Duodenal mucosa (tissue), 2 donors: ENCODE data around the gene FOXL1.

Experiments used
- H3K27ac ChIP-seq: one replicate; pipeline ENCODE4 v1.7.0; 2013; ENCODE audit warnings: low read depth, low read length
- H3K27me3 ChIP-seq, 2 donors: one replicate each; pipeline ENCODE4 v1.7.0; 2013; ENCODE audit warnings: low read length in 2 of 2, control low read depth in 1 of 2; ENCODE audit not compliant: insufficient read depth in 2 of 2, control insufficient read depth in 1 of 2
- H3K36me3 ChIP-seq, 2 donors: one replicate each; pipeline ENCODE4 v1.7.0; 2013; ENCODE audit warnings: low read length in 2 of 2, control low read depth in 1 of 2; ENCODE audit not compliant: insufficient read depth in 2 of 2, control insufficient read depth in 1 of 2
- H3K4me1 ChIP-seq, 2 donors: one replicate each; pipeline ENCODE4 v1.7.0; 2013; ENCODE audit warnings: low read length in 2 of 2, control low read depth in 1 of 2; ENCODE audit not compliant: insufficient read depth in 2 of 2, control insufficient read depth in 1 of 2
- H3K4me3 ChIP-seq, 2 donors: one replicate each; pipeline ENCODE4 v1.7.0; 2013; ENCODE audit warnings: low read length in 2 of 2, low read depth in 1 of 2
- H3K9ac ChIP-seq, 2 donors: one replicate each; pipeline ENCODE4 v1.7.0; 2013; ENCODE audit warnings: low read length in 2 of 2, low read depth in 1 of 2
- H3K9me3 ChIP-seq, 2 donors: one replicate each; pipeline ENCODE4 v1.7.0; 2013; ENCODE audit warnings: low read length in 2 of 2, control low read depth in 1 of 2; ENCODE audit not compliant: control insufficient read depth in 1 of 2

FOXL1 gene

GRCh38 chr16:86567701-86568581 lies 10.4 kb upstream of the FOXL1 start:
- Histone ChIP-seq H3K27me3 (peaks cover 71 to 75% of the 10 kb centered on the region in 2 donors), H3K9ac (no peak overlapping the region), H3K27ac (no peak overlapping the region), H3K4me3 (no peak overlapping the region), H3K9me3 (no peaks in the 10 kb centered on the region), H3K36me3 (no peaks in the 10 kb centered on the region), H3K4me1 (peaks cover 5 to 8% of the 10 kb centered on the region in 2 donors)

DNA sequence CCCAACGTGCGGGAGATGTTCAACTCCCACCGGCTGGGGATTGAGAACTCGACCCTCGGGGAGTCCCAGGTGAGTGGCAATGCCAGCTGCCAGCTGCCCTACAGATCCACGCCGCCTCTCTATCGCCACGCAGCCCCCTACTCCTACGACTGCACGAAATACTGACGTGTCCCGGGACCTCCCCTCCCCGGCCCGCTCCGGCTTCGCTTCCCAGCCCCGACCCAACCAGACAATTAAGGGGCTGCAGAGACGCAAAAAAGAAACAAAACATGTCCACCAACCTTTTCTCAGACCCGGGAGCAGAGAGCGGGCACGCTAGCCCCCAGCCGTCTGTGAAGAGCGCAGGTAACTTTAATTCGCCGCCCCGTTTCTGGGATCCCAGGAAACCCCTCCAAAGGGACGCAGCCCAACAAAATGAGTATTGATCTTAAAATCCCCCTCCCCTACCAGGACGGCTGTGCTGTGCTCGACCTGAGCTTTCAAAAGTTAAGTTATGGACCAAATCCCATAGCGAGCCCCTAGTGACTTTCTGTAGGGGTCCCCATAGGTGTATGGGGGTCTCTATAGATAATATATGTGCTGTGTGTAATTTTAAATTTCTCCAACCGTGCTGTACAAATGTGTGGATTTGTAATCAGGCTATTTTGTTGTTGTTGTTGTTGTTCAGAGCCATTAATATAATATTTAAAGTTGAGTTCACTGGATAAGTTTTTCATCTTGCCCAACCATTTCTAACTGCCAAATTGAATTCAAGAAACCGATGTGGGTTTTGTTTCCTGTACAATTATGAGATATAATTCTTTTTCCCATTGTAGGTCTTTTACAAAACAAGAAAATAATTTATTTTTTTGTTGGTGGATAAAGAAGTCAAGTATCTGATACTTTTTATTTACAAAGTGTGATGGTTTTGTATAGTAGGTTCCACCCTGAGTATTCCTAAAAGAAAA lies 9.4 kb upstream of the FOXL1 start:
- peaks cover 80 to 84% of the 10 kb centered on the region in 2 donors for H3K27me3 ChIP-seq
- H3K4me3 ChIP-seq = no peak overlapping the region
- no peak overlapping the region for H3K9ac ChIP-seq
- no peak overlapping the region for H3K27ac ChIP-seq
- H3K9me3 ChIP-seq = no peaks in the 10 kb centered on the region
- no peaks in the 10 kb centered on the region for H3K36me3 ChIP-seq
- H3K4me1 ChIP-seq = peaks cover 3 to 5% of the 10 kb centered on the region in 2 donors

DNA sequence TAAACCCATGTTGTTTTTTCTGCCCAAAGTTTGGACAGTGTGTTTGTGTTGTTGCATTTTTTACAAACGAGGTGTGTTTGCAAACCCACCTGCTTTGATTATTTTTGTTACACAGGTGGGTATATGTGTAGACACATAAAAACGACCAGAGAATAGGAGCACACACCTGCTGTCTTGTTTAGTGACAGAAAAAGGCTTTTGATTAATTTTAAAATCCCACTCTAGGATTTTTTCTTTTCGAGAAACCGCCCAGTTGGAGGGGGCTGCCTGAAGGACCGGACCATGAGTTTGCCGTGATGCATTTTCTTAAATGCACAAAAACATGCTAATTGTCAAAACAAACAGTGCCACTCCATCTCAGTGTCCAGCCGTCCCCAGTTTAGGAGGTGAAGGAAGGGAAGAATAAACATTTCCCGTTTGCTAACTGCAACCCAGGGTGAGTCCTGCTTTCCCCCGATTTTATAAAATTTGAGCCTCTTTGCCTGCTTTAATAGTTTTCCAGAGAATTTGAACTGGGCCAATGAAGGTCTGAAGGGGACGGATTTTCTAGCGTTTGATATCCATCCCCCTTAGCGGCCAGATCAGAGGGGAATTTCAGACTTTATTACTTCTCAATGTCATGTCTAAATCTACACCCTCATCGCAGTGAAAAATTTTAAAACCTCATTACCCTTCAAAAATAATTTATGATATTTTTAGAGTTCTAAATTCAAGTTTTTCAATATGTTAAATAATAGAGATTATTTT lies 8.5 kb upstream of the FOXL1 start:
- Histone ChIP-seq H3K36me3 (no peaks in the 10 kb centered on the region), H3K27ac (no peak overlapping the region), H3K9ac (no peak overlapping the region), H3K9me3 (no peaks in the 10 kb centered on the region), H3K4me3 (no peak overlapping the region), H3K4me1 (no peaks in the 10 kb centered on the region), H3K27me3 (peaks cover 80 to 84% of the 10 kb centered on the region in 2 donors)

- Histone ChIP-seq H3K9me3 (no peaks in the 10 kb centered on the region), H3K4me3 (no peak overlapping the region), H3K27me3 (peaks cover 77% of the 10 kb centered on the region in 2 donors), H3K4me1 (no peaks in the 10 kb centered on the region), H3K9ac (no peak overlapping the region), H3K36me3 (no peaks in the 10 kb centered on the region), H3K27ac (no peak overlapping the region)
These were observed 7.5 kb upstream of the FOXL1 start for GRCh38 chr16:86570558-86571529.

DNA sequence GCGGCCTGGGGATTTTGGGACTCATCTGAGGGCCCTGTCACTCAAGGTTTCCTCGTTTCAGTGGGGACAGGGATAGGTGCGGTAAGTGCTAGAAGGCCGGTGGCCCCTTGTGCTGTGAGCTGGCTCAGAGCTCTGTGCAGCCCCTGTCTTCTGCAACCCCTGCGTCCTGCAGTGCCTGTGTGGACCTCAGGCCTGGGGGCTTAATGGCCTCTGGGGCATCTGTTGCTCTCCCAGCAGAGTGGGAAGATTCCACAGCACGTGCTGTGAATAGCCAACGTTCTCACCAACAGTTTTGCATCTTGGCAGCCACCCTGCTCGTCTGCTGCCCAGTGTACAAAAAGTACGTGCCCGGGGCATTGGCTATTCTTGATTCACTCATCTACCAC lies 6.8 kb upstream of the FOXL1 start:
- Histone ChIP-seq H3K4me1 (peaks cover 0 to 4% of the 10 kb centered on the region in 2 donors), H3K27ac (no peak overlapping the region), H3K9me3 (no peaks in the 10 kb centered on the region), H3K9ac (no peak overlapping the region), H3K4me3 (no peak overlapping the region), H3K27me3 (peaks cover 76 to 77% of the 10 kb centered on the region in 2 donors), H3K36me3 (no peaks in the 10 kb centered on the region)

GRCh38 chr16:86572041-86572521 lies 6.3 kb upstream of the FOXL1 start:
- Histone ChIP-seq H3K36me3 (no peaks in the 10 kb centered on the region), H3K27me3 (peaks cover 82% of the 10 kb centered on the region in 2 donors), H3K4me1 (peaks cover 0 to 4% of the 10 kb centered on the region in 2 donors), H3K4me3 (no peak overlapping the region), H3K9me3 (no peaks in the 10 kb centered on the region), H3K27ac (no peak overlapping the region), H3K9ac (no peak overlapping the region)

DNA sequence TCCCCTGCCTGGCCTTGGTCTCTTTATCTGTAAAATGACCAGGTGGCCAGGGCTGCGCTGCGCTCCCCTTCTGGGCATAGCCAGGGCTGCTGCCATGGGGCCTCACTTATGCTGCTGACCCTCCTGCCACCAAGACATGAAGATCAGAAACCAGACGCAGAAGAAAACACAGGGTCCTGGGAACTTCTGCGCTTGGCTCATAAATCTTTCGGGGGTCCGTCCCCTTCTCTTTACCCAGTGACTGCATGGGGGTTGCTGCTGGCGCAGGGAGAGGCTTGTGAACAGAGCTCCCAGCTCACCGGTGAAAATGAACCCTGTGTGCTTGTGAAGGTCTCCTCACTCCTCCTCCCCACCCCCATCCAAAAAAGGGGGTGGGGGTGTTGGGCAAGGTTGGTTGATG lies 5.7 kb upstream of the FOXL1 start:
- H3K9me3 ChIP-seq = no peaks in the 10 kb centered on the region
- no peaks in the 10 kb centered on the region for H3K36me3 ChIP-seq
- H3K27me3 ChIP-seq = peaks cover 82% of the 10 kb centered on the region in 2 donors
- no peak overlapping the region for H3K27ac ChIP-seq
- H3K4me3 ChIP-seq = no peak overlapping the region
- H3K9ac ChIP-seq = no peak overlapping the region
- peaks cover 0 to 4% of the 10 kb centered on the region in 2 donors for H3K4me1 ChIP-seq

DNA sequence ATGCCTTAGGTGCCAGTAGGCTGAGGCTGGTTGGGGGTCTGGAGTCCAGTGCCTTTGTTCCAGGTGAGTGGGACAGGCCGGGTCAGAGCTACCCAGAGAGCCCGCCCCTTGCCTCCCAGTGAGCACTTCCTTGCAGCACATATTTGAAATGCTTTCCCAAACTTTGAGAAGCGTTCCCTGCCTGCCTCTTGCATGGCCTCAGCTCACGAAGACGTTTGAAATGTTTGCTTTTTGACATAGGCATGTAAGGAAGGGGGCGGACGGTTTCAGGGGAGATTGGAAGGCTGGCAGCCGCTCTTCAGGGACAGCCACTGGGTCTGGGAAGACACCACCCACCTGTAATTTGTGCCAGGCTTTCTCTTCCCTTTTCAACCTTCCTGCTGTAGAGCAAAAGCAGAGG lies 5.1 kb upstream of the FOXL1 start:
- Histone ChIP-seq H3K36me3 (no peaks in the 10 kb centered on the region), H3K4me1 (peaks cover 0 to 4% of the 10 kb centered on the region in 2 donors)

More for the DNA sequence above, 5.1 kb upstream of the FOXL1 start:
- no peak overlapping the region for H3K27ac ChIP-seq
- H3K27me3 ChIP-seq = peaks cover 86 to 87% of the 10 kb centered on the region in 2 donors
- H3K9me3 ChIP-seq = no peaks in the 10 kb centered on the region
- H3K4me3 ChIP-seq = no peak overlapping the region
- H3K9ac ChIP-seq = no peak overlapping the region
